Uterus (tissue), 4 donors: ENCODE results near the gene SLC7A4. TPM values are rescaled to one million over a fixed set of nuclear protein-coding genes. Genes with fewer than 3 reads are reported as not detected.
"Not testable (repeated sequence)": the region's sequence is repeated elsewhere in the genome, so short reads cannot be mapped to it uniquely, and the experiment has no call there.

Source experiments
- DNase-seq, 2 donors: peaks; one replicate each; pipeline ENCODE4 v3.0.0-alpha.2; 2019 to 2020
- H3K27ac ChIP-seq, 2 donors: fragments of 200-600 bp; sonication (generic); 1 replicate in 1 of 2; 2 replicates in 1 of 2; pipeline ENCODE4 v1.5.1; 2016 to 2018
- H3K27me3 ChIP-seq, 2 donors: fragments of 200-600 bp; sonication (generic); one replicate each; pipeline ENCODE4 v1.5.1; 2018 to 2019; ENCODE audit warnings: control low read depth in 1 of 2
- H3K36me3 ChIP-seq, 2 donors: fragments of 200-600 bp; sonication (generic); one replicate each; pipeline ENCODE4 v1.5.1; 2019; ENCODE audit warnings: control low read depth in 1 of 2
- H3K4me1 ChIP-seq, 2 donors: fragments of 200-600 bp; sonication (generic); one replicate each; pipeline ENCODE4 v1.5.1; 2018 to 2019; ENCODE audit warnings: control low read depth in 1 of 2
- H3K4me3 ChIP-seq, 2 donors: fragments of 200-600 bp; sonication (generic); 1 replicate in 1 of 2; 2 replicates in 1 of 2; pipeline ENCODE4 v1.5.1; 2018 to 2019; ENCODE audit warnings: mild to moderate bottlenecking in 1 of 2
- H3K9me3 ChIP-seq, 2 donors: fragments of 200-600 bp; sonication (generic); one replicate each; pipeline ENCODE4 v1.5.1; 2019; ENCODE audit warnings: control low read depth in 1 of 2
- POLR2A ChIP-seq, 2 donors: fragments of 450-650 bp; IDR thresholded peaks; one replicate each; pipeline ENCODE4 v1.6.1; 2016; ENCODE audit warnings: antibody characterized with exemption in 2 of 2, mild to moderate bottlenecking in 1 of 2, moderate library complexity in 1 of 2
- intact Hi-C: fragments of 100-400 bp; cut with DNase I; formaldehyde crosslinking; loops from one replicate; pipeline ENCODE4 v1.15.1; 2023; ENCODE audit warnings: low total_unique reads
- total RNA-seq, 4 donors: library from RNA; depleted of rRNA in 3 of 4; stranded (reverse); fragments of >200 nt in 3 of 4; gene quantifications; one replicate each; pipeline versions ENCODE4 v1.1.0 to v1.2.4, GENCODE V29; 2014 to 2023
- TF ChIP-seq, protein P1 (sequence below), 4 experiments: fragments of 200-600 bp in 2 of 4; fragments of 450-650 bp in 2 of 4; sonication (generic) in 2 of 4; IDR thresholded peaks; one replicate each; pipeline ENCODE4 v1.5.1; 2016 to 2019; ENCODE audit warnings: antibody characterized with exemption in 4 of 4, mild to moderate bottlenecking in 2 of 4, moderate library complexity in 1 of 4
- donor health status: DM: yes; HTN: yes; CAD: no.

SLC7A4 gene
- total RNA-seq, 4 donors from 2014 or later = 0.35 to 7.9 (median 0.43) TPM; not detected in 1

DNA sequence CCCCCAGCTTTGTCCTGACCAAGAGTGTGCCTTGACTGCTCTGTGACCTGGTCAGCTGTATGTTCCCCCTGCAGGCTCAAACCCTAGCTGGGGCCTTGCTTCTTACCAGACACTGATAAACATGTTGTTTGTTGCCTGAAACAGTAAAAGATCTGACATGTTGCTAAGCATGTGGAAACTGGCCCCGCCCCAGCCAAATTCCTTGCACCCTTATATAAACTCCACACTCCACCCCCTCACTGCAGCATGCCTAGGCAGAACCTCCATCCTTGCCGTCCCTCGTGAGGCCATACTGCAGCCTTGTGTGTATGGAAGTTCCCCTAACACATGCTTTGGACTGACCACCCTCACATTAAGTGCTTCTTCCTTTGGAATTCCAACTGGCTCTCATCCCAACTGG lies 40.7 kb upstream of the SLC7A4 start:
- H3K9me3 ChIP-seq = no peaks in the 10 kb centered on the region
- H3K36me3 ChIP-seq = no peaks in the 10 kb centered on the region
- TF ChIP-seq POLR2A (IDR thresholded peaks at IDR 0.05) = no peak
- TF ChIP-seq, protein P1, sequence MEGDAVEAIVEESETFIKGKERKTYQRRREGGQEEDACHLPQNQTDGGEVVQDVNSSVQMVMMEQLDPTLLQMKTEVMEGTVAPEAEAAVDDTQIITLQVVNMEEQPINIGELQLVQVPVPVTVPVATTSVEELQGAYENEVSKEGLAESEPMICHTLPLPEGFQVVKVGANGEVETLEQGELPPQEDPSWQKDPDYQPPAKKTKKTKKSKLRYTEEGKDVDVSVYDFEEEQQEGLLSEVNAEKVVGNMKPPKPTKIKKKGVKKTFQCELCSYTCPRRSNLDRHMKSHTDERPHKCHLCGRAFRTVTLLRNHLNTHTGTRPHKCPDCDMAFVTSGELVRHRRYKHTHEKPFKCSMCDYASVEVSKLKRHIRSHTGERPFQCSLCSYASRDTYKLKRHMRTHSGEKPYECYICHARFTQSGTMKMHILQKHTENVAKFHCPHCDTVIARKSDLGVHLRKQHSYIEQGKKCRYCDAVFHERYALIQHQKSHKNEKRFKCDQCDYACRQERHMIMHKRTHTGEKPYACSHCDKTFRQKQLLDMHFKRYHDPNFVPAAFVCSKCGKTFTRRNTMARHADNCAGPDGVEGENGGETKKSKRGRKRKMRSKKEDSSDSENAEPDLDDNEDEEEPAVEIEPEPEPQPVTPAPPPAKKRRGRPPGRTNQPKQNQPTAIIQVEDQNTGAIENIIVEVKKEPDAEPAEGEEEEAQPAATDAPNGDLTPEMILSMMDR (IDR thresholded peaks at IDR 0.05) = no peak
- no peaks in the 10 kb centered on the region for H3K4me1 ChIP-seq
- DNase-seq = no peak
- no peak overlapping the region for H3K27ac ChIP-seq
- H3K27me3 ChIP-seq = no peaks in the 10 kb centered on the region
- intact Hi-C loops = no loop called here
- no peak overlapping the region for H3K4me3 ChIP-seq

DNA sequence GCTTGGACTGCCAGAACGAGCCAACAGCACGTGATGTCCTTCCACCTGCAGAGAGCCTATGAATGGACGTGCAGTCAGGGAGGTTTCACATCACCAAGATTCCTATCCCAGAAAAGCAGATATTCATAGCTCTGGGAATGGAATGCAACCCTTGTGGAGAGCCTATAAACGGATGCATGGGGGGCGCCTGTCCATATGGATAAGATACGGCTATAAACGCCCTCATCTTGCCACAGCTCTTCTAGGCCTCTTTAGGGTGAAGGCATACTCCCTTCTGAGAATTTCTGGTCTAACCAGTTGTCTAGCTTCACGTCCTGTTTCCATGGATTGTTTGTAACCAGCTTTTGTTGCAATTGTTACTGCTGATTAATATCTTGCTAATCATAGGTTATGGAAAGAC lies 39.4 kb upstream of the SLC7A4 start:
- H3K9me3 ChIP-seq, intact Hi-C loops, H3K36me3 ChIP-seq, H3K4me1 ChIP-seq, H3K27me3 ChIP-seq, H3K27ac ChIP-seq, H3K4me3 ChIP-seq, DNase-seq: not testable (repeated sequence)

DNA sequence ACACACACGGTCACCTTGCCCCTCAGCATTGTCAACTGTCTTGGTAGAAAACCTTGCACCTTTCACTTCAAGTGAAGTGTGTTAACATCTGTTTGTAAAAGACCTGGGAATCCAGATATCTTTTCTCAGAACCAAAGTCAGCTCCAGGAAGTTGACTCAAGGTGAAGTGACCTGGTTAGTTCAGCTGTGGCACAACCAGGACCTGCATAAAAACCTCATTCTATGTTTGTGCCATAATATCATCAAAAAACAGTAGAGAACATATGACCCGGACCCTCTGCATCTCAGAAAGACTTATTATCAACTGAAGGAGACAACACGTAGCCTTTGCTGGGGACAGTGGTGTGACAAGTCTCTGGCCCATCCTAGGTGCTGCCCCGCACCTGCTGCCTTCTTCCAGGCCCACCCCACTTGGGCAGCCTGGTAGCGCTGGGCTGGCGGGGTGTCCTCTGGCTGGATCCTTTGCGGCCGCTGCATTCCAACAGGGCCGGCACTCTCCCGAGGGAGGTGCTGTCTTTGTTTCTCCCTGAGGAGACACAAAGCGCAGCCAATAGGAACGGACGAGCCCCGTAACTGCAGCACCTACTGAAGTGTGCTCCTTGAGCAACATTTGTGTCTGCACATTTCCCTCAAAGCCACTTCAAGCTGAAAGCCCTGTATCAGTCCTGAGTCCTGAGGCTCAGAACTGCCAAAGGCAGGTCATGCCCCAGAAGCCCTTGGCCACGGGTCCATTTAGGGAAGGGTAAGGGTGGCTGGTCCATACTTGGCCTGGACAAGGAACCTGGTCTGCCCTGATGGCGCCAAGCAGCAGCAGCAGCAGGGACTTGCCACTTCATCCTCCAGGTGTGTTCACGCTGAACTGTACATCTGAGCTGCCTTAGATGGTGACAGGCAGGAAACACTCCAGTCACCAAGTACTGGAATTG lies 38.6 kb upstream of the SLC7A4 start:
- Histone ChIP-seq H3K4me1 (no peaks in the 10 kb centered on the region), H3K27me3 (no peaks in the 10 kb centered on the region), H3K9me3 (no peaks in the 10 kb centered on the region), H3K36me3 (no peaks in the 10 kb centered on the region), H3K4me3 (no peak overlapping the region), H3K27ac (no peak overlapping the region)
- DNase-seq = no peak
- TF ChIP-seq POLR2A (IDR thresholded peaks at IDR 0.05) = no peak
- TF ChIP-seq, protein P1 (IDR thresholded peaks at IDR 0.05) = no peak
- intact Hi-C loops = no loop called here

DNA sequence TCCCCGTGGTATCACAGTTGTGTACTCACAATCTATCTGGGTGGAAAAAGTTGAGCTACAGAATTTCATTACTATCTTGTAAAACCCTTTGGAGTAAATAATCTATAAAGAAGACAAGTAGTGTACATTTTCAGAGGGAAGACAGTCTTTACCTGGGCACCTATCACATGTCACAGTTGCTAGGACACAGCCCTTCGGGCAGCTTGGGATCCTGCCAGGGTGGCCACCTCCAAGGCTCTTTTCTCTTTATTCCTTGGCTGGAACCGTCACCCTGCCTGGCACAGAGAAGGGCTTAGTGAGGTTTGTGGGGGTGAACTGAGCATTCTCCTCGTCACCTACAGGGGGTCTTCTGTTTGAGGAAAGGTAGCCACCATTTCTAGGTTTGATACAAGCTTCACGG lies 37.0 kb upstream of the SLC7A4 start:
- intact Hi-C loops = no loop called here
- no peaks in the 10 kb centered on the region for H3K9me3 ChIP-seq
- no peak overlapping the region for H3K4me3 ChIP-seq
- H3K27me3 ChIP-seq = no peaks in the 10 kb centered on the region
- H3K27ac ChIP-seq = no peak overlapping the region
- H3K36me3 ChIP-seq = no peaks in the 10 kb centered on the region
- no peak for DNase-seq
- no peaks in the 10 kb centered on the region for H3K4me1 ChIP-seq
- TF ChIP-seq, protein P1 (IDR thresholded peaks at IDR 0.05) = no peak
- no peak for TF ChIP-seq POLR2A (IDR thresholded peaks at IDR 0.05)

- intact Hi-C loops = no loop called here
- H3K27me3 ChIP-seq = no peaks in the 10 kb centered on the region
- H3K4me1 ChIP-seq = no peaks in the 10 kb centered on the region
- H3K9me3 ChIP-seq = no peaks in the 10 kb centered on the region
- TF ChIP-seq, protein P1 (IDR thresholded peaks at IDR 0.05) = no peak
- no peak for TF ChIP-seq POLR2A (IDR thresholded peaks at IDR 0.05)
- H3K36me3 ChIP-seq = no peaks in the 10 kb centered on the region
- no peak overlapping the region for H3K4me3 ChIP-seq
- no peak overlapping the region for H3K27ac ChIP-seq
- no peak for DNase-seq
These were observed 36.4 kb upstream of the SLC7A4 start for GRCh38 chr22:21068681-21069276.
